ENCODE data around the gene DRG2. TPM values are rescaled to one million over a fixed set of nuclear protein-coding genes. Genes with fewer than 3 reads are reported as not detected.

Gene DRG2
- polyA plus RNA-seq, 2 donors = 29.8 to 35.0 TPM

GRCh38 chr17:18120461-18121017, 32.8 kb downstream of the DRG2 start:
- Histone ChIP-seq H3K27ac (ENCODE audit: low read depth in 2 of 2, low read length in 1 of 2) (no peak overlapping the region), H3K9me3 (ENCODE audit: control insufficient read depth in 2 of 2, insufficient read depth in 1 of 2, low read depth in 1 of 2, low read length in 1 of 2) (no peaks in the 10 kb centered on the region), H3K36me3 (ENCODE audit: control insufficient read depth in 2 of 2, insufficient read depth in 2 of 2, low read length in 1 of 2) (no peaks in the 10 kb centered on the region), H3K27me3 (ENCODE audit: control insufficient read depth in 1 of 2, insufficient read depth in 2 of 2, low read length in 2 of 2) (no peaks in the 10 kb centered on the region), H3K4me1 (ENCODE audit: control insufficient read depth in 2 of 2, insufficient read depth in 2 of 2, low read length in 1 of 2) (no peaks in the 10 kb centered on the region), H3K4me3 (ENCODE audit: low read depth in 1 of 2, low read length in 2 of 2) (no peak overlapping the region)
- 80 to 94% methylated on average over 52 to 68 of the region's 68 CpGs for WGBS, 2 donors

- Histone ChIP-seq H3K4me1 (ENCODE audit: control insufficient read depth in 2 of 2, insufficient read depth in 2 of 2, low read length in 1 of 2) (no peaks in the 10 kb centered on the region), H3K27me3 (ENCODE audit: control insufficient read depth in 1 of 2, insufficient read depth in 2 of 2, low read length in 2 of 2) (no peaks in the 10 kb centered on the region), H3K27ac (ENCODE audit: low read depth in 2 of 2, low read length in 1 of 2) (no peak overlapping the region), H3K9me3 (ENCODE audit: control insufficient read depth in 2 of 2, insufficient read depth in 1 of 2, low read depth in 1 of 2, low read length in 1 of 2) (no peaks in the 10 kb centered on the region), H3K36me3 (ENCODE audit: control insufficient read depth in 2 of 2, insufficient read depth in 2 of 2, low read length in 1 of 2) (no peaks in the 10 kb centered on the region), H3K4me3 (ENCODE audit: low read depth in 1 of 2, low read length in 2 of 2) (no peak overlapping the region)
- WGBS, 2 donors = 85 to 87% methylated on average over 54 of the region's 54 CpGs
These were observed 33.6 kb downstream of the DRG2 start for GRCh38 chr17:18121144-18121910.

DNA sequence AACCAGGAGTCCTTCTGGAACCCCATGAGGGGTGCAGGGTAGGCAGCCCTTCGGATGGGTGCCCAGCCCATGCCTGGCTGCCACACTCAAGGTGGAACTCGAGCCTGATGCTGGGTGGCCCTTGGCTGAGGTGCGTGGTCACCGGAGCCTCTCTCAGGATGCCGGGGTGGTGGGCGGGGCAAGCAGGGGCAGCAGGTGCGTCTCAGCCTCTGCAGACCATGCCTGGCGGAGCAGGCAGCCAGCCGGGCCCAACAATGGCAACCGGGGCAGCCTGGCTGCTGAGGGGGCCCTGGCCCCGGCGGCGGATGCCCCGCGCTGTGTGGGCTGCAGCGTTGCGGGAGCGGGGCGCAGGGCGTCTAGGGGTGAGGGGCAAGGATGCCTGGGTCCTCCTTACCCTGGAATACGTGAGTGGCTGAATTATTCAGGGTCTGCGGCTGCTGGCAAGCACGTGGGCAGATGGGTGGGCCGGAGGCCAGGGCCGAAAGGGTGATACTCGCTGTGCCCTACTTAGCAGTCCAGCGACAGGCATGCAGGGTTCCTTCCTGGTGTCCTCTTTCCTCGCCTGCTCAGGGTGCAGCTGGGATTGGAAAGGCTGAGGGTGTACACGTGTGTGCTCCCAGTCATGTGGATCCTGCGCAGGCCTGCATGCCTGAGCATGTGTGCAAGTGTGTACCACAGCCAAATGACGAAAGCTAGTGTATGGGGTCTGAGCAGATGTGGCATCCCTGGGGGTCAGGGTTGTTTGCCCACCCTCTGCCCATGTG, 35.4 kb downstream of the DRG2 start:
- H3K9me3 ChIP-seq (ENCODE audit: control insufficient read depth in 2 of 2, insufficient read depth in 1 of 2, low read depth in 1 of 2, low read length in 1 of 2) = no peaks in the 10 kb centered on the region
- WGBS, 2 donors = 75 to 79% methylated on average over 30 to 31 of the region's 31 CpGs
- H3K36me3 ChIP-seq (ENCODE audit: control insufficient read depth in 2 of 2, insufficient read depth in 2 of 2, low read length in 1 of 2) = no peaks in the 10 kb centered on the region
- no peaks in the 10 kb centered on the region for H3K27me3 ChIP-seq (ENCODE audit: control insufficient read depth in 1 of 2, insufficient read depth in 2 of 2, low read length in 2 of 2)
- H3K4me3 ChIP-seq (ENCODE audit: low read depth in 1 of 2, low read length in 2 of 2) = no peak overlapping the region
- no peak overlapping the region for H3K27ac ChIP-seq (ENCODE audit: low read depth in 2 of 2, low read length in 1 of 2)
- no peaks in the 10 kb centered on the region for H3K4me1 ChIP-seq (ENCODE audit: control insufficient read depth in 2 of 2, insufficient read depth in 2 of 2, low read length in 1 of 2)

GRCh38 chr17:18124345-18125126, 36.8 kb downstream of the DRG2 start:
- Histone ChIP-seq H3K27me3 (ENCODE audit: control insufficient read depth in 1 of 2, insufficient read depth in 2 of 2, low read length in 2 of 2) (no peaks in the 10 kb centered on the region), H3K4me3 (ENCODE audit: low read depth in 1 of 2, low read length in 2 of 2) (no peak overlapping the region), H3K27ac (ENCODE audit: low read depth in 2 of 2, low read length in 1 of 2) (no peak overlapping the region), H3K36me3 (ENCODE audit: control insufficient read depth in 2 of 2, insufficient read depth in 2 of 2, low read length in 1 of 2) (no peaks in the 10 kb centered on the region), H3K9me3 (ENCODE audit: control insufficient read depth in 2 of 2, insufficient read depth in 1 of 2, low read depth in 1 of 2, low read length in 1 of 2) (no peaks in the 10 kb centered on the region), H3K4me1 (ENCODE audit: control insufficient read depth in 2 of 2, insufficient read depth in 2 of 2, low read length in 1 of 2) (no peaks in the 10 kb centered on the region)
- 76 to 77% methylated on average over 11 of the region's 11 CpGs for WGBS, 2 donors

- H3K9me3 ChIP-seq (ENCODE audit: control insufficient read depth in 2 of 2, insufficient read depth in 1 of 2, low read depth in 1 of 2, low read length in 1 of 2) = no peaks in the 10 kb centered on the region
- H3K4me3 ChIP-seq (ENCODE audit: low read depth in 1 of 2, low read length in 2 of 2) = no peak overlapping the region
- H3K27me3 ChIP-seq (ENCODE audit: control insufficient read depth in 1 of 2, insufficient read depth in 2 of 2, low read length in 2 of 2) = no peaks in the 10 kb centered on the region
- H3K27ac ChIP-seq (ENCODE audit: low read depth in 2 of 2, low read length in 1 of 2) = no peak overlapping the region
- H3K36me3 ChIP-seq (ENCODE audit: control insufficient read depth in 2 of 2, insufficient read depth in 2 of 2, low read length in 1 of 2) = no peaks in the 10 kb centered on the region
- whole genome bisulfite sequencing, 2 donors = 46 to 58% methylated on average over 4 of the region's 4 CpGs
- no peaks in the 10 kb centered on the region for H3K4me1 ChIP-seq (ENCODE audit: control insufficient read depth in 2 of 2, insufficient read depth in 2 of 2, low read length in 1 of 2)
These were observed 41.3 kb downstream of the DRG2 start for GRCh38 chr17:18129041-18129502.

DNA sequence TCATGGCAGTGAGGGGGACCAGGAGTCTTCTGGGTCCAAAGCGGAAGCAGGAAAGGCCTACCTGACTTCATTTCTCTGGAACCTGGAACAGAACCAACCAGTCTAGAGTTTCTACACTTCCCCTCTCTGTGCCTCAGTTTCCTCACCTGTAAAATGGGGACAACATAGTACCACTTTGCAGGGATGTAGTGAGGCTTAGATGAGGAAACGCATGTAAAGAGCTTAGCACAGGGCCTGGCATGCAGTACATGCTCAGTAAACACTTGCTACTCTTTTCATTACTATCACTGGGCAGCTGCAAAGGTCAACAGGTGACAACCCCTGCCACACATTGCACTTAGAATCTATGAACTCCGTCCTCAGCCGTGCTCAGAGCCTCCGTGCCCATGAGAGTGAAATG, 45.0 kb downstream of the DRG2 start:
- Histone ChIP-seq H3K4me3 (ENCODE audit: low read depth in 1 of 2, low read length in 2 of 2) (no peak overlapping the region), H3K9me3 (ENCODE audit: control insufficient read depth in 2 of 2, insufficient read depth in 1 of 2, low read depth in 1 of 2, low read length in 1 of 2) (no peaks in the 10 kb centered on the region), H3K36me3 (ENCODE audit: control insufficient read depth in 2 of 2, insufficient read depth in 2 of 2, low read length in 1 of 2) (no peaks in the 10 kb centered on the region), H3K27ac (ENCODE audit: low read depth in 2 of 2, low read length in 1 of 2) (no peak overlapping the region), H3K4me1 (ENCODE audit: control insufficient read depth in 2 of 2, insufficient read depth in 2 of 2, low read length in 1 of 2) (no peaks in the 10 kb centered on the region), H3K27me3 (ENCODE audit: control insufficient read depth in 1 of 2, insufficient read depth in 2 of 2, low read length in 2 of 2) (no peaks in the 10 kb centered on the region)
- WGBS, 2 donors = 89 to 96% methylated on average over 5 of the region's 5 CpGs

DNA sequence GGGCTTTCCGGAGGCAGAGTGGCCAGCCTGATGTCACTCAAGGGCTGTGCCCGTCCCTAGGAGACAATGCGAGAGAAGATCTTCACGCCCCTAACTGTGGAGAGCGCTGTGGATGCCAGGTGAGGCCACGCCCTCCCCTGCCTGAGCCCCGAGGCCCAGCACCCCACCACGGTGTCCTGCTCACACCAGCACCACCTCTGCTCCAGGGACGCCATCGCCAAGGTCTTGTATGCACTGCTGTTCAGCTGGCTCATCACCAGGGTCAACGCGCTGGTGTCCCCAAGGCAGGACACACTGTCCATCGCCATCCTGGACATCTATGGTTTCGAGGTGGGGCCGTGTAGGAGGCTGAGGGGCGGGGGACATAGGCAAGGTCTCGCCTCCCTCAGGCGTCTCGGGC, 48.6 kb downstream of the DRG2 start:
- no peak overlapping the region for H3K4me3 ChIP-seq (ENCODE audit: low read depth in 1 of 2, low read length in 2 of 2)
- H3K36me3 ChIP-seq (ENCODE audit: control insufficient read depth in 2 of 2, insufficient read depth in 2 of 2, low read length in 1 of 2) = no peaks in the 10 kb centered on the region
- 70 to 77% methylated on average over 19 of the region's 19 CpGs for WGBS, 2 donors

GRCh38 chr17:18138065-18138749, 50.5 kb downstream of the DRG2 start:
- Histone ChIP-seq H3K9me3 (ENCODE audit: control insufficient read depth in 2 of 2, insufficient read depth in 1 of 2, low read depth in 1 of 2, low read length in 1 of 2) (no peaks in the 10 kb centered on the region), H3K27me3 (ENCODE audit: control insufficient read depth in 1 of 2, insufficient read depth in 2 of 2, low read length in 2 of 2) (no peaks in the 10 kb centered on the region), H3K4me3 (ENCODE audit: low read depth in 1 of 2, low read length in 2 of 2) (no peak overlapping the region), H3K4me1 (ENCODE audit: control insufficient read depth in 2 of 2, insufficient read depth in 2 of 2, low read length in 1 of 2) (no peaks in the 10 kb centered on the region), H3K27ac (ENCODE audit: low read depth in 2 of 2, low read length in 1 of 2) (no peak overlapping the region), H3K36me3 (ENCODE audit: control insufficient read depth in 2 of 2, insufficient read depth in 2 of 2, low read length in 1 of 2) (no peaks in the 10 kb centered on the region)
- WGBS, 2 donors = 75 to 86% methylated on average over 8 of the region's 8 CpGs

More for the DNA sequence above, 48.6 kb downstream of the DRG2 start:
- Histone ChIP-seq H3K27me3 (ENCODE audit: control insufficient read depth in 1 of 2, insufficient read depth in 2 of 2, low read length in 2 of 2) (no peaks in the 10 kb centered on the region), H3K9me3 (ENCODE audit: control insufficient read depth in 2 of 2, insufficient read depth in 1 of 2, low read depth in 1 of 2, low read length in 1 of 2) (no peaks in the 10 kb centered on the region), H3K4me1 (ENCODE audit: control insufficient read depth in 2 of 2, insufficient read depth in 2 of 2, low read length in 1 of 2) (no peaks in the 10 kb centered on the region), H3K27ac (ENCODE audit: low read depth in 2 of 2, low read length in 1 of 2) (no peak overlapping the region)

DNA sequence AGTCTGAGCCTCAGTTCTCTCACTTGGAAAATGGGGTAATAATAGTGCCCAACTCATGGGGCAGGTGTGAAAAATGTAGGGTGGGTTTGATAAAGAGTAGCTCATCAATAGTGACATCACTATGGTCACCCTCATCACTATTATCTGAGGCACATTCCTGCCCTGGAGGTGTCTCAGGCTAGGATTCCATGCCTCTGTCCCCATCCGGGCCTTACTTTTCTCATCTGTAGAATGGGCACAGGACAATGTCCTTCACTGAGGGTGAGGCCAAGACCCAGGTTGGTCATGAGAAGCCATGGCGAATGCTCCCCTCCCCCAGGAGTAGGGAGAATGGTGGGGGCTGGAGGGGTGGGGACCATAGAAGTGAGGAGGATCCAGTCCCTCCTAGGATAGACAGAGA, 51.3 kb downstream of the DRG2 start:
- Histone ChIP-seq H3K27me3 (ENCODE audit: control insufficient read depth in 1 of 2, insufficient read depth in 2 of 2, low read length in 2 of 2) (no peaks in the 10 kb centered on the region), H3K36me3 (ENCODE audit: control insufficient read depth in 2 of 2, insufficient read depth in 2 of 2, low read length in 1 of 2) (no peaks in the 10 kb centered on the region), H3K9me3 (ENCODE audit: control insufficient read depth in 2 of 2, insufficient read depth in 1 of 2, low read depth in 1 of 2, low read length in 1 of 2) (no peaks in the 10 kb centered on the region), H3K4me1 (ENCODE audit: control insufficient read depth in 2 of 2, insufficient read depth in 2 of 2, low read length in 1 of 2) (no peaks in the 10 kb centered on the region), H3K4me3 (ENCODE audit: low read depth in 1 of 2, low read length in 2 of 2) (no peak overlapping the region), H3K27ac (ENCODE audit: low read depth in 2 of 2, low read length in 1 of 2) (no peak overlapping the region)
- 85 to 95% methylated on average over 2 of the region's 2 CpGs for WGBS, 2 donors

Measured in esophagus (tissue), 2 donors.